Fibroblast of mammary gland (primary cell): ENCODE results near the gene SOX6.

Source experiments
- DNase-seq: peaks from one replicate; pipeline ENCODE4 v3.0.0-alpha.2; 2010; ENCODE audit warnings: low read depth
- H3K4me3 ChIP-seq: 2 replicates; pipeline ENCODE4 v1.5.1; 2011; ENCODE audit warnings: low read depth, mild to moderate bottlenecking, low read length, moderate library complexity; ENCODE audit not compliant: control insufficient read depth
- CTCF ChIP-seq: conservative IDR thresholded peaks from 2 replicates; pipeline ENCODE4 v1.5.1; 2011; ENCODE audit warnings: low read depth, low read length, inconsistent platforms; ENCODE audit not compliant: control insufficient read depth, insufficient read depth

The SOX6 gene

GRCh38 chr11:15975742-15976141 is 380.6 kb downstream of the SOX6 start:
- no peak for DNase-seq
- no peak overlapping the region for H3K4me3 ChIP-seq
- TF ChIP-seq CTCF = no peak

- no peak for DNase-seq
- no peak for TF ChIP-seq CTCF
- H3K4me3 ChIP-seq = no peak overlapping the region
Observed at GRCh38 chr11:15972838-15973237, 383.5 kb downstream of the SOX6 start.

- no peak for TF ChIP-seq CTCF
- DNase-seq = no peak
- no peak overlapping the region for H3K4me3 ChIP-seq
Observed at GRCh38 chr11:15971215-15971546, 385.2 kb downstream of the SOX6 start.

GRCh38 chr11:15970506-15971214 is 385.7 kb downstream of the SOX6 start:
- no peak overlapping the region for H3K4me3 ChIP-seq
- TF ChIP-seq CTCF = no peak
- no peak for DNase-seq

GRCh38 chr11:15969701-15970329 is 386.5 kb downstream of the SOX6 start:
- DNase-seq = peak; percentile 97

GRCh38 chr11:15969281-15969680 is 387.1 kb downstream of the SOX6 start:
- TF ChIP-seq CTCF = no peak
- DNase-seq = peak; percentile 92
- no peak overlapping the region for H3K4me3 ChIP-seq

More at GRCh38 chr11:15969701-15970329, 386.5 kb downstream of the SOX6 start:
- no peak overlapping the region for H3K4me3 ChIP-seq
- TF ChIP-seq CTCF = no peak
